Activated naive CD8-positive, alpha-beta T cell (primary cell): ENCODE measurements around the gene LARGE1.

Experiments
- H3K27ac Mint-ChIP-seq: one replicate; pipeline ENCODE4 v1.8.0; 2021; ENCODE audit warnings: mixed read lengths
- H3K27me3 Mint-ChIP-seq: one replicate; pipeline ENCODE4 v1.8.0; 2021; ENCODE audit warnings: mixed read lengths
- H3K36me3 Mint-ChIP-seq: one replicate; pipeline ENCODE4 v1.8.0; 2021; ENCODE audit warnings: mixed read lengths
- H3K4me1 Mint-ChIP-seq: one replicate; pipeline ENCODE4 v1.8.0; 2021; ENCODE audit warnings: low read depth, mixed read lengths
- H3K4me3 Mint-ChIP-seq: one replicate; pipeline ENCODE4 v1.8.0; 2021; ENCODE audit warnings: mild to moderate bottlenecking, mixed read lengths
- H3K9me3 Mint-ChIP-seq: one replicate; pipeline ENCODE4 v1.8.0; 2021; ENCODE audit warnings: low read depth, mixed read lengths

The LARGE1 gene

DNA sequence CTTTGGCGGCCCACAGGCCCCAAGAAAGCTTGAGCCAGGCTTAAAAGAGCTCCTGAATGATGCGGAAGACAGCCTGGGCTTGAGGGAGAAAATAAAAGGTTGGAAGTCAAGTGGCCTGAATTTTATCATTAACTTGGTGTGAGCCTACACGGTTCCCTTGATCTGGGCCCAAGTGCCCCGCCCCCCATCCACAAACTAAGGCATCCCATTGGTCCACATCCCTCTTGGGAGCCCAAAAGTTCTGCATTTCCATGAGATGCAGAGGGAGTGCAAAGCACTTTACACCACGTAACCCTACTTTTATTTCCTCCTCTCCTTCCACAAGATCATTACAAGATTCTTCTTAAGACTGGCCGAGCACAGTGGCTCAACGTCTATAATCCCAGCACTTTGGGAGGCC lies 22.2 kb downstream of the LARGE1 start:
- no peak overlapping the region for H3K27ac Mint-ChIP-seq
- H3K4me1 Mint-ChIP-seq: no peaks in the 10 kb centered on the region
- H3K36me3 Mint-ChIP-seq: no peaks in the 10 kb centered on the region
- no peaks in the 10 kb centered on the region for H3K27me3 Mint-ChIP-seq
- H3K9me3 Mint-ChIP-seq: no peaks in the 10 kb centered on the region
- H3K4me3 Mint-ChIP-seq: no peak overlapping the region

DNA sequence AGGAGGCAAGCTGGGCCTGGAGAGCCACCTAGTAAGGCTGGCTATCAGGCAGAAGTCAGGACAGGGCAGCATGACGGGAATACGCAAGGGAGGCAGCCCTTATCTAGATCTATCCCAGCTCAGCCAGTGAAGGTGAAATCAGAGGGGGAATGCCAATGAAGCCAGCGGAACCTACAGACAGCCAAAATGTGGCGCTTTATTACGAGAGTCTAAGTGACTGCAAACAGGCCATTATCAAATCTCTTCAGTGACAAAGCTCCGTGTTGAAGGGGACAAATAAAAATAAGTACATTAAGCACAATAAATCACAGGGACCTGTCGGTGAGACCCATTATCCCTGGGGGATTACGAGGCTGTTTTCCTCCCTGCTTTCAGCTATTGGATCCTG lies 22.8 kb downstream of the LARGE1 start:
- Mint-ChIP-seq H3K27ac (no peak overlapping the region), H3K4me1 (no peaks in the 10 kb centered on the region), H3K36me3 (no peaks in the 10 kb centered on the region), H3K27me3 (no peaks in the 10 kb centered on the region), H3K4me3 (no peak overlapping the region), H3K9me3 (no peaks in the 10 kb centered on the region)

- H3K4me1 Mint-ChIP-seq: no peaks in the 10 kb centered on the region
Observed at GRCh38 chr22:33896575-33897447, 23.5 kb downstream of the LARGE1 start.

GRCh38 chr22:33896154-33896553 lies 24.1 kb downstream of the LARGE1 start:
- H3K4me1 Mint-ChIP-seq: no peaks in the 10 kb centered on the region
- no peak overlapping the region for H3K27ac Mint-ChIP-seq
- no peaks in the 10 kb centered on the region for H3K27me3 Mint-ChIP-seq
- H3K9me3 Mint-ChIP-seq: no peaks in the 10 kb centered on the region
- no peak overlapping the region for H3K4me3 Mint-ChIP-seq
- no peaks in the 10 kb centered on the region for H3K36me3 Mint-ChIP-seq

More at GRCh38 chr22:33896575-33897447, 23.5 kb downstream of the LARGE1 start:
- Mint-ChIP-seq H3K36me3 (no peaks in the 10 kb centered on the region), H3K27me3 (no peaks in the 10 kb centered on the region), H3K4me3 (no peak overlapping the region), H3K9me3 (no peaks in the 10 kb centered on the region), H3K27ac (no peak overlapping the region)

DNA sequence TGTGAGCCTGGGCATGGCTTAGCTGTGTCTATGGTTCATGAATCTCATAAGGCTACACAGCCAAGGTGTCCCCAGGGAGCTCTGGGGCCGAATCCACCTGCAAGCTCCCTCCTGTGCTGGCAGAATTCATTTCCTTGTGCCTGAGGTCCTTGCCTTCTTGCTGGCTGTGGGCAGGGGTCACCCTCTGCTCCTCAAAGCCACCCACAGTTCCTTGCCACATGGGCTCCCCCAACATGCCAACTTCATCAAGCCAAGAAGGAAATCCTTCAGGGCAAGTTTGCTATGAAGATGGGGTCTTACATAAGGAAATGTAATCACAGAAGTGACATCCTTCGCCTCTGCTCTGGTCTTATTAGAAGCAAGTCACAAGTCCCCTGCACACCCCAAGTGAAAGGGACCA lies 24.8 kb downstream of the LARGE1 start:
- H3K4me1 Mint-ChIP-seq: no peaks in the 10 kb centered on the region
- H3K27me3 Mint-ChIP-seq: no peaks in the 10 kb centered on the region
- no peaks in the 10 kb centered on the region for H3K9me3 Mint-ChIP-seq
- no peaks in the 10 kb centered on the region for H3K36me3 Mint-ChIP-seq
- H3K4me3 Mint-ChIP-seq: no peak overlapping the region
- no peak overlapping the region for H3K27ac Mint-ChIP-seq

DNA sequence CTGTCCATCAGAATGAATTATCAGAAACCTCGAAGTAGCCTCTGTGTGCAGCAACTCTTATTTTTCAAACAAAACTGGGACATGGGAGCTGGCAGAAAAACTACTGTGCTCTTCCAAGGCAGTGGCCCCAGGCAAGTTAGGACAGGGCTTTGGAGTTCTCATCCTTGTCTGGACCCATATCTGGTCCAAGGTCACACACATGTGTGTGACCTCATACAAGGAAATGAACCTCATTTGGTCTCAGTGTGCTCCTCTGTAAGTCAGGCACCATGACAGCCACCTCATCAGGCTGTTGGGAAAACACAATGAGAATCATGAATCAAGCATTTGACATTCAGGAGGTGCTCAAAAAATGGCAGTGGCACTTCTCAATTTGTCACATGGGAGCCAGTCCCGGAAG lies 25.8 kb downstream of the LARGE1 start:
- H3K4me1 Mint-ChIP-seq: no peaks in the 10 kb centered on the region
- no peaks in the 10 kb centered on the region for H3K36me3 Mint-ChIP-seq
- H3K9me3 Mint-ChIP-seq: no peaks in the 10 kb centered on the region
- H3K27me3 Mint-ChIP-seq: no peaks in the 10 kb centered on the region
- H3K27ac Mint-ChIP-seq: no peak overlapping the region
- no peak overlapping the region for H3K4me3 Mint-ChIP-seq

DNA sequence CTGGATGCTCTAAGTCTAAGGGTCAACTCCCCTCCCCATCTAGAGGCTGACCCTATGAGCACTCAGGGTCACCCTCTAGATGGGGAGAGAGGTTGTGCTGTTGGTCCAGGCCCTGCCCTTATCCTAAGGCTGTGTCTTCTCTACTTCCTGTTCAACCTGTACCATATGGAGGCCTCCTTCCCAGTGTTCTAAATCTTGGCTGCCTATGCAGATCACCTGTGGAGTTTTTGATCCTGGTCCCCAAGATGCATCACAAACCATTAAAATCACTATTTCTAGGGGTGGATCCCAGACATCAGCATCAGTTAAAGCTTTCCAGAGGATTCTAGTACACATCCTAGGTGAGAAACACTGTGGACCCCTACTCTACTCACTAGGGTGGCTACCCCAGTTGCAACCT lies 26.2 kb downstream of the LARGE1 start:
- Mint-ChIP-seq H3K27ac (no peak overlapping the region), H3K9me3 (no peaks in the 10 kb centered on the region), H3K36me3 (no peaks in the 10 kb centered on the region), H3K4me3 (no peak overlapping the region), H3K27me3 (no peaks in the 10 kb centered on the region), H3K4me1 (no peaks in the 10 kb centered on the region)

DNA sequence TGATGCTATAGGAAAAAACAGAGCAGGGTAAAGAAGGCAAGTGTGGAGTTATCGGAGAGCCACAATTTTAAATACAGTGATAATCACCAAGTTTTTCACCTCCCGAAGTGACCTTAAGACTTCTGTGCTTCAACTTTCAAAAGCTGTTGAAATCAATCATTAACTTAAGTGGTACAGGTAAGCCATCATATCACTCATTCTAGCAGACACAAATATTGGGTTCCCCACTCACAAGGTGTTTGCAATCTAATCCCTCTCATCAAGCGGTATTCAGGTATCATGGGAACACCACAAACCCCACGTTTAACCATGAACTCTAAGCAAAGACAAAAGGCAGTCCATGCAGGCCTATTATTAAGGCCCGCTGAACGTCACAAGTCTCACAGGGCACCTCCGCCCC lies 26.8 kb downstream of the LARGE1 start:
- no peaks in the 10 kb centered on the region for H3K4me1 Mint-ChIP-seq
- no peaks in the 10 kb centered on the region for H3K36me3 Mint-ChIP-seq
- no peak overlapping the region for H3K4me3 Mint-ChIP-seq
- no peaks in the 10 kb centered on the region for H3K9me3 Mint-ChIP-seq
- H3K27ac Mint-ChIP-seq: no peak overlapping the region
- no peaks in the 10 kb centered on the region for H3K27me3 Mint-ChIP-seq

GRCh38 chr22:33891992-33892391 lies 28.3 kb downstream of the LARGE1 start:
- Mint-ChIP-seq H3K36me3 (no peaks in the 10 kb centered on the region), H3K27me3 (no peaks in the 10 kb centered on the region), H3K4me3 (no peak overlapping the region), H3K9me3 (no peaks in the 10 kb centered on the region), H3K4me1 (no peaks in the 10 kb centered on the region), H3K27ac (no peak overlapping the region)

DNA sequence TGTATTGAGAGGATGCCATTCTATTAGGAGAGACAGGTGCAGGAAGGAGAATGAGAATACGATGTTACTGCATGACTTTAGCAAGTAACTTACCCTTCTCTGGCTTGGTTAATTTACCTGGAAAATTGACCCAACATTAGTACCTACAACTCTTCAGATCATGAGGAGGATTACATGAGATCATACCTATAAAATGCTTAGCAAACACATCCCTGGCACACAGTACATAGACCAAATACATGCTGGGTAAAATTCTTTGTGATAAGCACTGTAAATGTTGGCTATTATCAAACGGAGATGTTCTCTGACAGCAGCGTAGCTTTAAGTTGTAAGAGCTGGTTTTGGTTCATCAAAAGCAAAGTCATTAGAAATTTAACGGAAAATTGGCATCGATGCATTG lies 28.8 kb downstream of the LARGE1 start:
- H3K4me3 Mint-ChIP-seq: no peak overlapping the region
- H3K36me3 Mint-ChIP-seq: no peaks in the 10 kb centered on the region
- H3K27ac Mint-ChIP-seq: no peak overlapping the region
- no peaks in the 10 kb centered on the region for H3K9me3 Mint-ChIP-seq
- no peaks in the 10 kb centered on the region for H3K27me3 Mint-ChIP-seq
- no peaks in the 10 kb centered on the region for H3K4me1 Mint-ChIP-seq

GRCh38 chr22:33889748-33890147 lies 30.5 kb downstream of the LARGE1 start:
- Mint-ChIP-seq H3K36me3 (no peaks in the 10 kb centered on the region), H3K27me3 (no peaks in the 10 kb centered on the region), H3K4me1 (no peaks in the 10 kb centered on the region), H3K9me3 (no peaks in the 10 kb centered on the region), H3K4me3 (no peak overlapping the region), H3K27ac (no peak overlapping the region)

GRCh38 chr22:33888821-33889220 lies 31.5 kb downstream of the LARGE1 start:
- no peak overlapping the region for H3K4me3 Mint-ChIP-seq
- no peak overlapping the region for H3K27ac Mint-ChIP-seq
- H3K27me3 Mint-ChIP-seq: peaks cover 4% of the 10 kb centered on the region
- no peaks in the 10 kb centered on the region for H3K9me3 Mint-ChIP-seq
- no peaks in the 10 kb centered on the region for H3K4me1 Mint-ChIP-seq
- no peaks in the 10 kb centered on the region for H3K36me3 Mint-ChIP-seq

GRCh38 chr22:33887173-33887572 lies 33.1 kb downstream of the LARGE1 start:
- no peak overlapping the region for H3K4me3 Mint-ChIP-seq
- no peaks in the 10 kb centered on the region for H3K4me1 Mint-ChIP-seq
- no peak overlapping the region for H3K27ac Mint-ChIP-seq
- no peaks in the 10 kb centered on the region for H3K9me3 Mint-ChIP-seq
- peaks cover 9% of the 10 kb centered on the region for H3K27me3 Mint-ChIP-seq
- no peaks in the 10 kb centered on the region for H3K36me3 Mint-ChIP-seq

GRCh38 chr22:33886696-33887095 lies 33.6 kb downstream of the LARGE1 start:
- Mint-ChIP-seq H3K4me3 (no peak overlapping the region), H3K27ac (no peak overlapping the region), H3K9me3 (no peaks in the 10 kb centered on the region), H3K4me1 (no peaks in the 10 kb centered on the region), H3K27me3 (peaks cover 9% of the 10 kb centered on the region), H3K36me3 (no peaks in the 10 kb centered on the region)

- no peak overlapping the region for H3K4me3 Mint-ChIP-seq
- H3K27ac Mint-ChIP-seq: no peak overlapping the region
- H3K9me3 Mint-ChIP-seq: no peaks in the 10 kb centered on the region
- no peaks in the 10 kb centered on the region for H3K4me1 Mint-ChIP-seq
- H3K27me3 Mint-ChIP-seq: peaks cover 9% of the 10 kb centered on the region
- H3K36me3 Mint-ChIP-seq: no peaks in the 10 kb centered on the region
Observed at GRCh38 chr22:33884829-33885228, 35.4 kb downstream of the LARGE1 start.
